Activated CD4-positive, CD25-positive, alpha-beta regulatory T cell treated with anti-CD3 and anti-CD28 coated beads, Interleukin-2, amount 50 U/mL, for 24 hours (primary cell): ENCODE data around the gene PRKAR1B.

Experiments used
- ATAC-seq, 2 donors: fragments of 150-1000 bp; cut with Tn5 transposase; one replicate each; pipeline ENCODE4 v1.10.0; 2021; ENCODE audit warnings: mild to moderate bottlenecking in 1 of 2, moderate library complexity in 1 of 2

Gene PRKAR1B

GRCh38 chr7:721619-722248, 5.3 kb downstream of the PRKAR1B start:
- no peak for ATAC-seq

DNA sequence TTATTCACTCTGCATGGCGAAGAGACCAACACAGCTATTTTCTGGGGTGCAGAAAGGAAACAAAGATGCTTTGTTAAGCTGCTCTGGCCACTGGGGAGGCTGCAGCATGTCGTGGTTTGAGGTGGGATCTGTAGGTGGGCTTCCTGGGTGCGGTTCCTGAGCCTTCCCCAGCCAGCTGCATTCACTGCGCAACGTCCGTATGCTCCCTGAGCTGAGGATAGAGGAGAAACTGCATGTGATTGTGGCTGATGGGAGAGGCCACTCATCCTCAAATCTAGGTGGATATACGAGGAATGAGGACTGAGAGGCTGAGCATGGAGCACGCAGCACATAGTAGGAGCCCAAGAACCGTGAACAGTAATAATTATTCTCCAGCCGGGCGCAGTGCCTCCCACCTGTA, 10.4 kb downstream of the PRKAR1B start:
- no peak for ATAC-seq

- ATAC-seq = no peak
Observed at GRCh38 chr7:716222-716621, 10.9 kb downstream of the PRKAR1B start.

DNA sequence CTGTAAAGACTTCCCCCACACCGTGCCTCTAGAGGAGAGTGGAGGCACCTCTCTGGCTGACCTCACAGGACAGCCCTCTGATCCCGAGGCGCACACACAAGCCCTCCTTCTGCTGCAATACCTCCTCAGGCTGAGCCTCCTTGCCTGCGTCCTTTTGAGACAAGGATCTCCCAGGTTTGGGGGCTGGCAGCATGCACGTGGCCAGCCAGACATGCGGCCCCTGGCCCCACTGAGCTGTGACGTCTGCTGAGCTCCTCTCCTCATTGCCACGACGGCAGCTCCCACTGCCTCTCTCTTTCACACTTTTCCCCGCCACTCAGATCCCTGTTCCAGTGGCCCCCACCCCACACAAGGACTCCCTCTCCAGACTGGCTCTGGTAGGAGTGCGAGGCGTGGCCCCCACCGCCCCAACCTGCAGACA, 12.8 kb downstream of the PRKAR1B start:
- ATAC-seq = no peak

DNA sequence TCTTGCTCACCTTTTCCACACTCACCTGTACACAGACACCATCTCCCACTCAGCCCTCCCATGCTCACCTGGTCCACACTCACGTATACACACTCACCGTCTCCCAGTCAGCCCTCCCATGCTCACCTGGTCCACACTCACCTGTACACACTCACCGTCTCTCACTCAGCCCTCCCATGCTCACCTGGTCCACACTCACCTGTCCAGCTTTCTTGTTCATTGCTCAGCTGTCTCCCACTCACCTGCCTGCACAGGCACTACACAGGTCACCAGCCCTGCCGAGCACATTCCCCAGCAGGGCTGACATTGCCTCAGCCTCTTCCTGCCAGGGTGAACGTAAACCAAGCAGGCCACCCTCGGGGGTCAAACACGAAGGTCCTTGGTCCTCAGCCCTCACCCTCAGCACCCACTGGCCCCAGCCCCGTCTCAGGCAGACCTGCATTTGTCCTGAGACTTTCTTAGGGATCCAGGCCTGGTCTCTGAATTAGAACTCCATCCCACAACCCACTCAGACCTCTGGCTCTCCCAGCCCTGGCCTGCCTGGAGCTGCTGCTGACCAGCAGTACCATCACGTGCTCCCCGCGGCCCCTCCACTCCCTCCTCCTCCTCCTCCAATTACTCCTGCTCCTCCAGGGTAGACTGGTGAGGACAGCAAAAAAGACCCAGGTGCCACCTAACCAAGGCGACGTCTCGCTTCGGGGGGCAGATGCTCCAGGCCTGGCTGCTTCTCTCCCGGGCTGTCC, 13.4 kb downstream of the PRKAR1B start:
- no peak for ATAC-seq

DNA sequence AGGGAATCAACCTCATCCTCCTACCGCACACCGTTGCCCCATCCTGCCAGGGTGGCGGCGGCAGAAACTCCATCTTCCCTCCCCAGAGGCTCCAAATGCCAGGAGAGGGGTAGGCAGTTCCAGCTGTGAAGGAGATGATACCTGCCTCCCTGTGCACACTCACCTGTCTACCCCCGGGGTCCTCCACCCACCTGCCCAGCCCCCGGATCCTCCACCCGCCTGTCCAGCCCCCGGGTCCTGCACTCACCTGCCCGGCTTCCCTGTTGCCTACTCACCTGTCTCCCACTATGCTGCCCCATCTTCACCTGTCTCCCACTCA, 14.0 kb downstream of the PRKAR1B start:
- no peak for ATAC-seq

- ATAC-seq = peak; percentile 52 to 56
Observed at GRCh38 chr7:712381-713138, 14.5 kb downstream of the PRKAR1B start.

DNA sequence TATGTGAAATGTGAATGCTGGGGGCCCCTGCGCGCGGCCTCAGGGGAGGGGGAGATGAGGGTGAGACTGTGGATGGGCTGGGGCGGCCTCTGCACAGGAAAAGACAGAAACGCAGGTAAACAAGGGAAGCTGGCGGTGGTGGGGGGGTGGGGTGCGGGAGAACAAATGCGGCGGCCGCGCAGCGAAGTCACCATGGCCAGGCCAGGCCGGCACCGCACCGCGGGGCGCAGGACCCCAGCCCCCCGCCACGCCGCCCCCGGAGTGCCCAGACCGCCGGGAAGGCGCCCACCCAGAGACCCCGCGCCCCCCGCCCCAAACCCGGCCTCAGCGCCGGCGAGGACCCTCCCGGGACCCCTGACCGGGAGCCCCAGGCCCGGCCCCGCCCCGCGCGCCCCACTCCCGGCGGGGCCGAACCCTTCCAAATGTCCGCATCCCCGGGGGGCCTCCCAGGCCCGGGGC, 15.1 kb downstream of the PRKAR1B start:
- no peak for ATAC-seq

DNA sequence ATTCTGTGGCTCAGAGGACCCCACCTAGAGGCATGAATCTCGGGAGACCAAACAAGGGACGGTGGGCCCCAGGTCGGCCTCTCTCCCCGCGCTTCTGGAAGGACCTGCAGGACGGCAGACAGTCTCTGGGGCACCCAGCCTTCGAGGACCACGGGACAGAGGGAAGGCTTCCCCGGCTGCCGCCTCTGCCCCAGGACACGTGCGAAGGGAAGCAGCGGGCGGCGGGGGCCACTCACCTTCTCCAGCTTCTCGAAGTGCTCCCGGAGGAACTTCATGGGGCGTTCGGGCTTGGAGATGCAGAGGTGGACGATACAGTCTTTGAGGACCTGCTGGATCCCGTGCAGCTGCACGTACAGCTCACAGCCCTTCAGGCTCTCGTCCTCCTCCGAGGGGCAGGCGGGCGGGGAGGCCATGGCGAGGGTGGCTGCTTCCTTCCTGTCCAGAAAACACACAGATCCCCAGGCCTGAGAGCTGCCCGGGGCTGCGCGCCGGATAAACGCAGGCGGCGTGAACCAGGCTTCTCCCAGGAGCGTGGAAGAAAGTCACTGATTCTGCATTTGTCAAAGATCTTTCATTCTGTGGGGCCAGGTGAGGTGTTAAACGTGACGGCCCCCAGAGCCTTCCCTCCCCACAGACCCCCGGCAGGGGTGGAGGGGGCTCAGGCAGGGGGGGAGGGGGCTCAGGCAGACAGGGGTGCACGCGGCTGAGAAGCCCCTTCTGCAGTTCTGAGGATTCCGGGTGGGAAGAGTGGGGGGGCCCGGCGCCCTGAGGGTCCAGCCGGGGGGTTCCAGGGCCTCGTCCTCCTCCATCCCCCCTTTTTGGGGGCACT, 15.8 kb downstream of the PRKAR1B start:
- ATAC-seq = no peak

DNA sequence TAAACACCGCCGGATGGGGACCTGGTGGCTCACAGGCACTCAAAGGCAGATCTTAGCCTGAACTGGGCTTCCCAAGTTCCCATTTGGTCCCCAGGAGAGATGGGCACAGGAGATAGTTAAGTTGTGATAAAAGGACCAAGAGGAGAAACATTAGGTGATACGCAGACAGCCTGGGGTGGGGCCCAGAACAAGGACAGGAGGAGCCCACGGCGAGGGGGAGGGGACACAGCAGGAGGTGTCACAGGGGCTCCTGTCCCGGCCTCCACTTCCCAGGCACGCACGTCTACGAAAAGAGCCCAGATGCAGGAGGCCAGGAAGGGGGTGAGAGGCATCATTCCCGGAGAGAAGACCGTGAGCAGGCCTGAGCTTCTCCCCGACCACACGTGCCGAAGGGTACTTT, 16.9 kb downstream of the PRKAR1B start:
- no peak for ATAC-seq

DNA sequence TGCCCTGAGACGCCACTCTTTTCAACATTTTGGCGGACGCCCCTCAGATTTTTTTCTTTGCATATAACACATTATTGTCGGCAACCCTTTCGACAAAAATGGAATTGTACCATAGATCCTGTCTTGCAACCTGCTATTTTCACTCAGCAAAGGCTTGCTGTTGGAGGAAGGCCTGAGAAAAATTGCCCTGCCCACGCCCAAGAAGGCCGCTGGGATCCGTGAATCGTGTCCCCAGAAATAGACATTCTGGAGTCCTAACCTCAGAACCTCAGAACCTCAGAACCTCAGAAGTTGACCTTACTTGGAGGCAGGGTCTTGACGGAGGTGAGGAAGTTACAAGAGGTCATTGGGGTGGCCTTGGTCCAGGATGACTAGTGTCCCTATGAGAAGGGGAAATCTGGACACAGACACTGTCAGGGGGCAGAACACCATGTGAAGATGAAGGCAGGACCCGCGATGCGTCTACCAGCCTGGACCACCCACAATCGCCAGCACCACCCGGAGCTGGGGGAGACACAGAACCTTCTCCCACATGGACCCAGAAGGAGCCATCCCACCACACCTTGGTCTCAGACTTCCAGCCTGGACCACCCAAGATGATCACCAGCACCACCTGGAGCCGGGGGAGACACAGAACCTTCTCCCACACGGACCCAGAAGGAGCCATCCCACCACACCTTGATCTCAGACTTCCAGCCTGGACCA, 19.6 kb downstream of the PRKAR1B start:
- ATAC-seq = no peak

DNA sequence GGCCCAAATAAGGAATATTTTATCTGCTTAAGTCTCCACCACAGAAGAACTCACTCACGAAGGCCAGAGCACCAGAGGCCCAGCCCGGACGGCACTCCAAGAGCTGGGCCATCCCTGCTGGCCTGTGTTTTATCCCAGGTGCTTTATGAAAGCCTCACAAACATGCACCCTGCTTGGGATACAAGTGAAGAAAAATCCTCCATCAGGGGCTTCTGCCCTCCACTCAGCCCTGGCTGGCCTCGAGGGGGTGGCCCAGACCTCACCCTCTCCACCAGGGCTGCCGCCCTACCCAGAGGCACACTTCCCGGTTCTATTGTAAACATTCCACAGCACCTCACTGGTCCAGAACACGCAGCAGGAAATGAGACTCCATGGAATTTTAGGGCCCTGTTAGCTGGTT, 20.4 kb downstream of the PRKAR1B start:
- ATAC-seq = no peak

- no peak for ATAC-seq
Observed at GRCh38 chr7:703049-703448, 24.0 kb downstream of the PRKAR1B start.

- no peak for ATAC-seq
Observed at GRCh38 chr7:701086-701671, 25.9 kb downstream of the PRKAR1B start.

- no peak for ATAC-seq
Observed at GRCh38 chr7:699476-700170, 27.5 kb downstream of the PRKAR1B start.

DNA sequence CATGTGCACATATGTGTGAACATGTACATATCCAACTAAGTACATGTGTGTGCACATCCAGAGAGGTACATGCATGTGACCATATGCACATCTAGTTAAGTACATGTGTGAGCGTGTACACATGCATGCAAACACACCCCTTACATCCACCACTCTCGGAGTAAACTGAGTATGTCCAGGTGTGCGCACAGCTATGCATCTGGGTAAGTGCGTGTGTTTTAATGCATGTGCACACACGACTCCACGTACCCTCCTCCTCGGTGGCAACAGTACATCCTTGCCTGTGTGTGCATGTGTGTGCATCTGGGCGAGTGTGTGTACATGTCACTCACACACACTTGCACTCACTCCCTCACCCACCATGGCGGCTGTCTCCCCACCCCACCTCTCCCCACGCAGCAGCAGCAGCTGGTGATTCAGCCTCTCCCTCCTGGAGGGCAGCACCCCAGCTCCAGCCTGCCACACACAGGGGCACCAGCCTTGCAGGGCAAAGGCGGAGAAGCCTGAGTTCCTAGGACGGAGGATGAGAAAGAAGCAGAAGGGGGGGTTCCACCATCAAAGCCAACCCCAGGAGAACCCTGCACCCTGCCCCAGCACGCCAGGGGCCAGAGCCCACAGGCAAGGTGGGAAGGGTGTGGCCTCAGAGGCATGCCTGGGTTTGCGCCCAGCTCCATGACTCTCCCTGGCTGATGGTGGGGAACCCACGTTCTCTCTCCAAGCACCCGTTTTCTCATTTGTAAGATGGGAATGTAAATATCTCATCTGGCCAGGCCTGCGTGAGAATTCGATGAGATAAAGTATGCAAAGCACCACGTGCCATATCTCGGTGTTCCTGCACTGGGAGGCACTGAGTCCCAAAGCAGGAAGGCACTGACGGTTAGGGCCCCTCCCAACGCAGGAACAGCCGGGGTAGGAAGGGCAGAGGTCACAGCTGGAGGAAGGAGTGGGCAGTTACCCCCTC, 28.3 kb downstream of the PRKAR1B start:
- ATAC-seq = no peak

- ATAC-seq = no peak
Observed at GRCh38 chr7:696812-697551, 30.1 kb downstream of the PRKAR1B start.

DNA sequence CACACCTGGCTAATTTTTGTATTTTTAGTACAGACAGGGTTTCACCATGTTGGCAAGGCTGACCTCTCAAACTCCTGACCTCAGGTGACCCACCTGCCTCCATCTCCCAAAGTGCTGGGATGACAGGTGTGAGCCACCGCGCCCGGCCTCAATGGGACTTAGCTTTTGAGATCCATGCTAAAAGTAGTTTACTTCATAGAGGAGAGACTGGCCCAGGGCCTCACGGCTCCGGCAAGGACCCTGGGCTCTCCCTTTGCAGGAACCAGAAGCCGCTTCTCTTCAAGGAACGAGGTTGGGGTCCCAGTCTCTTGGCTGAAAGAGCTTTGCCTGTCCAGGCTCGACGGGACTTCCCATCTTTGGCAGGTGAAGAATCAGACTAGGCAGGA, 30.7 kb downstream of the PRKAR1B start:
- no peak for ATAC-seq

DNA sequence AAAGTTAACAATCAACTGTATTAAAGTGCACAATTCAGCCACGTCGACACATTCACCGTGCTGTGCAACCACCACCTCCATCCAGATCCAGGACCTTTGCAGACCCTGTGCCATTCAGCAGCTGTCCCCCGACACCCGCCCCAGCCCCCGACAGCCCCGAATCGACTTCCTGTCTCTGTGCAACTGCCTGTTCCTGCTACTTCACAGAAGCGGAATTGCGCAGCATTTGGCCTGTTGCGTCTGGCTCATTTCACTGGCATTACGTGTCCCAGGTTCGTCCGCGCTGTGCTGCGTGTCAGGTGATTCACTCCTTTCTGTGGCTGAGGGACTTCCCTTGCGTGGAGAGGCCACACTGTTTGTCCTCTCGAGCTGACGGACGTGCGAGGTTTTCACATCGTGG, 33.8 kb downstream of the PRKAR1B start:
- ATAC-seq = no peak
